ENCODE results near the gene MTHFD1. TPM values are rescaled to one million over a fixed set of nuclear protein-coding genes. Genes with fewer than 3 reads are reported as not detected.
A peak's percentile ranks its signal among the peaks of the same experiment; 100 is the strongest.

The MTHFD1 gene
- total and polyA plus RNA-seq, 9 of the 15 experiments (the other 6 are each of a cell fraction or from before 2014, with no cell fraction given) = 66.7 to 158 (median 90.9) TPM

DNA sequence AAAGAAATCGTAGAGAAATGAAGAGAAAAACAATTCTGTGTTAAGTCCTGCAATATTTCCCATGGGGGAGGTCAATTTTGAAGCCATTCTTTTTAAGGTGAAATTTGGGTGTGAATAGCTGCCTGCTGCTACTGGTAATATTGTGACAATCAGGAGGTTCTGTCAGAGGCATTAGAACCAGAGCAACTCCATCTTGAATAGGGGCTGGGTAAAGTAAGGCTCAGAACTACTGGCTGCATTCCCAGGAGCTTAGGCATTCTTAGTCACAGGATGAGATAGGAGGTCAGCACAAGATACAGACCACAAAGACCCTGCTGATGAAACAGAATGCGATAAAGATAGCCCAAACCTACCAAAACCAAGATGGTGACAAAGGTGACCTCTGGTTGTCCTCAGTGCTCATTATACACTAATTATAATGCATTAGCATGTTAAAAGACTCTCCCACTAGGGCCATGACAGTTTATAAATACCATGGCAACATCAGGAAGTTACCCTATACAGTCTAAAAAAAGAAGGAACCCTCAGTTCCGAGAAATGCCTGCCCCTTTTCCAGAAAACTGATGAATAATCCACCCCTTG lies 24.8 kb upstream of the MTHFD1 start (continued):
- TF ChIP-seq, protein P1, sequence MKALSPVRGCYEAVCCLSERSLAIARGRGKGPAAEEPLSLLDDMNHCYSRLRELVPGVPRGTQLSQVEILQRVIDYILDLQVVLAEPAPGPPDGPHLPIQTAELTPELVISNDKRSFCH (CRISPR knock-in tag; IDR thresholded peaks at IDR 0.05) = peak; percentile 95
- TF ChIP-seq, protein P1 (tag; IDR thresholded peaks at IDR 0.05) = peak; percentile 100
- TF ChIP-seq ZBTB12 (CRISPR knock-in tag; IDR thresholded peaks at IDR 0.05) = peak; percentile 98
- TF ChIP-seq ZNF212 (CRISPR knock-in tag; IDR thresholded peaks at IDR 0.05) = peak; percentile 97
- TF ChIP-seq HOMEZ (CRISPR knock-in tag; IDR thresholded peaks at IDR 0.05) = peak; percentile 99
- TF ChIP-seq YY1 (IDR thresholded peaks at IDR 0.05; ENCODE audit: borderline replicate concordance in 1 of 3, control insufficient read depth in 1 of 3, extremely low read depth in 1 of 3, insufficient read depth in 3 of 3, insufficient read length in 1 of 3, insufficient replicate concordance in 2 of 3, low read depth in 1 of 3, low read length in 2 of 3) = peak in 1 of 3 experiments; percentile 63
- TF ChIP-seq, protein P2, sequence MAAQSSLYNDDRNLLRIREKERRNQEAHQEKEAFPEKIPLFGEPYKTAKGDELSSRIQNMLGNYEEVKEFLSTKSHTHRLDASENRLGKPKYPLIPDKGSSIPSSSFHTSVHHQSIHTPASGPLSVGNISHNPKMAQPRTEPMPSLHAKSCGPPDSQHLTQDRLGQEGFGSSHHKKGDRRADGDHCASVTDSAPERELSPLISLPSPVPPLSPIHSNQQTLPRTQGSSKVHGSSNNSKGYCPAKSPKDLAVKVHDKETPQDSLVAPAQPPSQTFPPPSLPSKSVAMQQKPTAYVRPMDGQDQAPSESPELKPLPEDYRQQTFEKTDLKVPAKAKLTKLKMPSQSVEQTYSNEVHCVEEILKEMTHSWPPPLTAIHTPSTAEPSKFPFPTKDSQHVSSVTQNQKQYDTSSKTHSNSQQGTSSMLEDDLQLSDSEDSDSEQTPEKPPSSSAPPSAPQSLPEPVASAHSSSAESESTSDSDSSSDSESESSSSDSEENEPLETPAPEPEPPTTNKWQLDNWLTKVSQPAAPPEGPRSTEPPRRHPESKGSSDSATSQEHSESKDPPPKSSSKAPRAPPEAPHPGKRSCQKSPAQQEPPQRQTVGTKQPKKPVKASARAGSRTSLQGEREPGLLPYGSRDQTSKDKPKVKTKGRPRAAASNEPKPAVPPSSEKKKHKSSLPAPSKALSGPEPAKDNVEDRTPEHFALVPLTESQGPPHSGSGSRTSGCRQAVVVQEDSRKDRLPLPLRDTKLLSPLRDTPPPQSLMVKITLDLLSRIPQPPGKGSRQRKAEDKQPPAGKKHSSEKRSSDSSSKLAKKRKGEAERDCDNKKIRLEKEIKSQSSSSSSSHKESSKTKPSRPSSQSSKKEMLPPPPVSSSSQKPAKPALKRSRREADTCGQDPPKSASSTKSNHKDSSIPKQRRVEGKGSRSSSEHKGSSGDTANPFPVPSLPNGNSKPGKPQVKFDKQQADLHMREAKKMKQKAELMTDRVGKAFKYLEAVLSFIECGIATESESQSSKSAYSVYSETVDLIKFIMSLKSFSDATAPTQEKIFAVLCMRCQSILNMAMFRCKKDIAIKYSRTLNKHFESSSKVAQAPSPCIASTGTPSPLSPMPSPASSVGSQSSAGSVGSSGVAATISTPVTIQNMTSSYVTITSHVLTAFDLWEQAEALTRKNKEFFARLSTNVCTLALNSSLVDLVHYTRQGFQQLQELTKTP (IDR thresholded peaks at IDR 0.05; ENCODE audit: low read depth in 1 of 2, partially characterized antibody in 2 of 2) = peak in 1 of 2 experiments; percentile 61
- peak; percentile 100 for TF ChIP-seq ZNF395 (CRISPR knock-in tag; IDR thresholded peaks at IDR 0.05)
- peak; percentile 55; the same call in 1 of the 2 replicates for TF ChIP-seq JUN (IDR thresholded peaks at IDR 0.05; ENCODE audit: borderline replicate concordance, low read depth, low read length)
- TF ChIP-seq JUN (CRISPR knock-in tag; IDR thresholded peaks at IDR 0.05; ENCODE audit: borderline replicate concordance) = no peak
- peak; percentile 93 for TF ChIP-seq ZNF134 (CRISPR knock-in tag; conservative IDR thresholded peaks at IDR 0.05)
- no peak for TF ChIP-seq CREB1 (IDR thresholded peaks at IDR 0.05)
- no peak for TF ChIP-seq CREB1 (CRISPR knock-in tag; IDR thresholded peaks at IDR 0.05)
- TF ChIP-seq ZFP1 (CRISPR knock-in tag; IDR thresholded peaks at IDR 0.05) = peak; percentile 97
- TF ChIP-seq CAMTA2 (CRISPR knock-in tag; conservative IDR thresholded peaks at IDR 0.05) = peak; percentile 95
- TF ChIP-seq SLC30A9 (CRISPR knock-in tag; IDR thresholded peaks at IDR 0.05) = peak; percentile 92
- TF ChIP-seq KLF13 (tag; IDR thresholded peaks at IDR 0.05; ENCODE audit: borderline replicate concordance, low read depth) = peak; percentile 96
- peak; percentile 81 for TF ChIP-seq ARID1B (IDR thresholded peaks at IDR 0.05)
- peak; percentile 95 for TF ChIP-seq PPARD (CRISPR knock-in tag; IDR thresholded peaks at IDR 0.05)
